Smooth muscle cell (in vitro differentiated cells): ENCODE data around the gene SNRPD2. TPM values are rescaled to one million over a fixed set of nuclear protein-coding genes. Genes with fewer than 3 reads are reported as not detected.

Source experiments
- DNase-seq: peaks from one replicate; lab custom pipeline; 2025; ENCODE audit not compliant: unreplicated experiment; lab: John Stamatoyannopoulos, UW
- H2AFZ ChIP-seq: fragments of 200-600 bp; sonication (generic); 2 replicates; pipeline ENCODE4 v1.6.0; 2016; ENCODE audit warnings: antibody characterized with exemption, low read depth, mild to moderate bottlenecking
- H3F3A ChIP-seq: fragments of 200-600 bp; sonication (generic); 2 replicates; pipeline ENCODE4 v1.6.0; 2017; ENCODE audit warnings: antibody characterized with exemption, low read depth
- H3K27ac ChIP-seq: fragments of 200-600 bp; sonication (generic); 2 replicates; pipeline ENCODE4 v1.5.1; 2016; ENCODE audit warnings: low read depth, mild to moderate bottlenecking
- H3K27me3 ChIP-seq: fragments of 200-600 bp; sonication (generic); 2 replicates; pipeline ENCODE4 v1.6.1; 2016; ENCODE audit warnings: low read depth, mild to moderate bottlenecking
- H3K36me3 ChIP-seq: fragments of 200-600 bp; sonication (generic); 2 replicates; pipeline ENCODE4 v1.5.1; 2016; ENCODE audit warnings: low read depth
- H3K4me1 ChIP-seq: fragments of 200-600 bp; sonication (generic); 2 replicates; pipeline ENCODE4 v1.5.1; 2016; ENCODE audit warnings: low read depth
- H3K4me2 ChIP-seq: fragments of 200-600 bp; sonication (generic); 2 replicates; pipeline ENCODE4 v1.6.0; 2016; ENCODE audit warnings: mild to moderate bottlenecking
- H3K4me3 ChIP-seq: fragments of 200-600 bp; sonication (generic); 2 replicates; pipeline ENCODE4 v1.5.1; 2016; ENCODE audit warnings: mild to moderate bottlenecking
- H3K79me2 ChIP-seq: fragments of 200-600 bp; sonication (generic); 2 replicates; pipeline ENCODE4 v1.6.0; 2016; ENCODE audit warnings: low read depth, mild to moderate bottlenecking
- H3K9ac ChIP-seq: fragments of 200-600 bp; sonication (generic); 2 replicates; pipeline ENCODE4 v1.6.0; 2016; ENCODE audit warnings: low read depth
- H3K9me3 ChIP-seq: fragments of 200-600 bp; sonication (generic); replicated peaks from 2 replicates; pipeline ENCODE4 v1.5.1; 2016; ENCODE audit warnings: low read depth
- H4K20me1 ChIP-seq: fragments of 200-600 bp; sonication (generic); 2 replicates; pipeline ENCODE4 v1.6.0; 2016; ENCODE audit warnings: low read depth
- WGBS: methylation state at CpG from one replicate; pipeline ENCODE4 v1.1.7; 2016; ENCODE audit warnings: low lambda C conversion rate; 5-methylcytosine and 5-hydroxymethylcytosine counted together
- microRNA counts: library from miRNA; unstranded; fragments of <30 nt; microRNA quantifications from one replicate; lab custom pipeline; 2016
- microRNA-seq: library from miRNA; unstranded; fragments of <30 nt; microRNA quantifications from one replicate; pipeline ENCODE4, GENCODE V29; 2016; ENCODE audit warnings: borderline number of aligned reads
- polyA plus RNA-seq: library from polyadenylated mRNA; unstranded; fragments of >200 nt; fragmentation: Nextera tagmentation; extraction: Ambion mirVana; gene quantifications from 2 replicates; pipeline ENCODE4 v1.2.1, GENCODE V29; 2016
- small RNA-seq: library from RNA; depleted of rRNA; stranded (forward); fragments of <200 nt; gene quantifications from one replicate; pipeline ENCODE3, GENCODE V24; 2014
- total RNA-seq: library from RNA; depleted of rRNA; stranded (reverse); fragments of >200 nt; gene quantifications from 2 replicates; pipeline ENCODE4 v1.2.3, GENCODE V29; 2014
- TF ChIP-seq, protein P1 (sequence below): fragments of 200-600 bp; sonication (generic); IDR thresholded peaks from 2 replicates; pipeline ENCODE4 v1.5.1; 2017; ENCODE audit warnings: borderline replicate concordance, mild to moderate bottlenecking, antibody characterized with exemption; ENCODE audit not compliant: insufficient read depth, poor library complexity, severe bottlenecking

Gene SNRPD2
- total and polyA plus RNA-seq, 2 experiments from 2014 or later, result 234 to 690 TPM

DNA sequence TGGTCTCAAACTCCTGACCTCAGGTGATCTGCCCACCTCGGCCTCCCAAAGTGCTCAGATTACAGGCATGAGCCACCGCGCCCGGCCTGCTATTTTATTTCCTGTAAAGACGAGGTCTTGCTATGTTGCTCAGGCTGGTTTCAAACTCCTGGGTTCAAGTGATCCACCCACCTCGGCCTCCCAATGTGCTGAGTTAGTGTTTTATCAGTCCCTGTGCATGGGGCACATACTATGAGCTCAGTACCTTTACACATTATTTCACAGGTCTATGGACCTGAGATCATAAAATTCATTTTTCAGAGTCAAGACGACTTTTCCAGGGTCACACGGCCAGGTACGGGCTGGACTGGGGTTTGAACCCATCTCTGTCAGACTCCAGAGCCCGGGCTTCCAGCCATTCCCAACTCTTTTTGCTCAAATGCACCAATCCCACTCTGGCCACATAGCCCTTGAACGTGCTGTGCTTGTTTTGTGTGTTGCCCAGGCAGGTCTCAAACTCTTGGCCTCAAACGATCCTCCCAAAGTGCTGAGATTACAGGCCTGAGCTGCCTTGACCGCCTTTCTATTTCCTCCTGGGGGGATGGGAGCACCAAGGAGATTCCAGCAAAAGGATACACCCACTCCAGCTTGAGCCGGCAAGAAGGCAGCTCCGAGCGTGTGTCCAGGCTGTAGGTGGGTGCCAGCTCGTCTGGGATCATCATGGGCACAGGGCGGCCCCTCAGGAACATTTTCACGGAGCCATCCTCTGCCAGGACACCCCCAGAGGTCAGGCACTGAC lies 53.7 kb downstream of the SNRPD2 start:
- H3K27ac ChIP-seq, result peak overlapping the region; percentile 16
- H3K79me2 ChIP-seq, result peaks cover 3% of the 10 kb centered on the region
- no peaks in the 10 kb centered on the region for H3K9me3 ChIP-seq
- no peaks in the 10 kb centered on the region for H3K36me3 ChIP-seq
- 46% methylated on average over 19 of the region's 19 CpGs for WGBS
- no peak for DNase-seq
- TF ChIP-seq, protein P1, sequence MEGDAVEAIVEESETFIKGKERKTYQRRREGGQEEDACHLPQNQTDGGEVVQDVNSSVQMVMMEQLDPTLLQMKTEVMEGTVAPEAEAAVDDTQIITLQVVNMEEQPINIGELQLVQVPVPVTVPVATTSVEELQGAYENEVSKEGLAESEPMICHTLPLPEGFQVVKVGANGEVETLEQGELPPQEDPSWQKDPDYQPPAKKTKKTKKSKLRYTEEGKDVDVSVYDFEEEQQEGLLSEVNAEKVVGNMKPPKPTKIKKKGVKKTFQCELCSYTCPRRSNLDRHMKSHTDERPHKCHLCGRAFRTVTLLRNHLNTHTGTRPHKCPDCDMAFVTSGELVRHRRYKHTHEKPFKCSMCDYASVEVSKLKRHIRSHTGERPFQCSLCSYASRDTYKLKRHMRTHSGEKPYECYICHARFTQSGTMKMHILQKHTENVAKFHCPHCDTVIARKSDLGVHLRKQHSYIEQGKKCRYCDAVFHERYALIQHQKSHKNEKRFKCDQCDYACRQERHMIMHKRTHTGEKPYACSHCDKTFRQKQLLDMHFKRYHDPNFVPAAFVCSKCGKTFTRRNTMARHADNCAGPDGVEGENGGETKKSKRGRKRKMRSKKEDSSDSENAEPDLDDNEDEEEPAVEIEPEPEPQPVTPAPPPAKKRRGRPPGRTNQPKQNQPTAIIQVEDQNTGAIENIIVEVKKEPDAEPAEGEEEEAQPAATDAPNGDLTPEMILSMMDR, result no peak
- H3K9ac ChIP-seq, result peak overlapping the region; percentile 32
- H3K4me3 ChIP-seq, result peak overlapping the region; percentile 73
- peak overlapping the region; percentile 89 for H2AFZ ChIP-seq
- peaks cover 12% of the 10 kb centered on the region for H3K4me1 ChIP-seq
- no peaks in the 10 kb centered on the region for H4K20me1 ChIP-seq
- H3F3A ChIP-seq, result peaks cover 32% of the 10 kb centered on the region
- no peaks in the 10 kb centered on the region for H3K27me3 ChIP-seq
- H3K4me2 ChIP-seq, result peak overlapping the region; percentile 95

MicroRNA genes within 50 kb of the gene (microRNA counts, 767-probe panel; counts per million panel counts)
- microRNA hsa-miR-330-3p (lab: Ali Mortazavi, UCI), result 183 counts per million
- 183 counts per million for microRNA hsa-miR-330-5p (lab: Ali Mortazavi, UCI)
- 183 counts per million for microRNA hsa-miR-642a-5p (lab: Ali Mortazavi, UCI)
- microRNA hsa-miR-642b-3p (lab: Ali Mortazavi, UCI), result 183 counts per million

Small RNA genes within 50 kb of the gene (microRNA-seq; reads per million reads assigned to microRNA genes)
- 620 reads per million, percentile 76 among the genes with 10 or more reads in this experiment for gene MIR330
- not detected for gene MIR642A
- not detected for gene MIR642B

Small RNA genes within 50 kb of the gene (small RNA-seq; reads per million reads assigned to genes)
- gene MIR642A, result 0.58 reads per million, percentile 20 among the genes with 10 or more reads in this experiment
- not detected for gene RN7SL836P

Other genes with a start within 250 kb of the SNRPD2 start
- 171 and 186 TPM in 2 replicates for gene FOSB, start 224.0 kb downstream of the SNRPD2 start, total RNA-seq
- gene FOSB, start 224.0 kb downstream of the SNRPD2 start, polyA plus RNA-seq, result 178 and 299 TPM in 2 replicates
- gene RTN2, start 194.9 kb downstream of the SNRPD2 start, total RNA-seq, result 6.3 and 20.5 TPM in 2 replicates
- gene RTN2, start 194.9 kb downstream of the SNRPD2 start, polyA plus RNA-seq, result 24.4 and 28.0 TPM in 2 replicates
- gene PPM1N, start 193.5 kb downstream of the SNRPD2 start, total RNA-seq, result 0.58 TPM in 1 of 2 replicates, not detected in the other
- 0.16 and 1.3 TPM in 2 replicates for gene PPM1N, start 193.5 kb downstream of the SNRPD2 start, polyA plus RNA-seq
- gene VASP, start 184.5 kb downstream of the SNRPD2 start, total RNA-seq, result 75.8 and 83.8 TPM in 2 replicates
- gene VASP, start 184.5 kb downstream of the SNRPD2 start, polyA plus RNA-seq, result 73.6 and 107 TPM in 2 replicates
- 6.2 and 8.8 TPM in 2 replicates for gene OPA3, start 107.2 kb downstream of the SNRPD2 start, total RNA-seq
- 10.3 and 13.3 TPM in 2 replicates for gene OPA3, start 107.2 kb downstream of the SNRPD2 start, polyA plus RNA-seq
- not detected in 2 replicates for gene GPR4, start 89.7 kb downstream of the SNRPD2 start, total RNA-seq
- gene GPR4, start 89.7 kb downstream of the SNRPD2 start, polyA plus RNA-seq, result 0.31 TPM in 1 of 2 replicates, not detected in the other
- gene EML2, start 52.6 kb downstream of the SNRPD2 start, total RNA-seq, result 7.7 and 15.6 TPM in 2 replicates
- gene EML2, start 52.6 kb downstream of the SNRPD2 start, polyA plus RNA-seq, result 19.0 and 20.8 TPM in 2 replicates
- 0.99 and 1.8 TPM in 2 replicates for gene GIPR, start 23.7 kb downstream of the SNRPD2 start, total RNA-seq
- gene GIPR, start 23.7 kb downstream of the SNRPD2 start, polyA plus RNA-seq, result 2.4 and 3.4 TPM in 2 replicates
- gene QPCTL, start 713 bp upstream of the SNRPD2 start, total RNA-seq, result 12.2 and 12.9 TPM in 2 replicates
- gene QPCTL, start 713 bp upstream of the SNRPD2 start, polyA plus RNA-seq, result 10.0 and 13.3 TPM in 2 replicates
- 5.6 and 7.2 TPM in 2 replicates for gene FBXO46, start 38.9 kb upstream of the SNRPD2 start, total RNA-seq
- gene FBXO46, start 38.9 kb upstream of the SNRPD2 start, polyA plus RNA-seq, result 7.9 and 13.1 TPM in 2 replicates
- not detected in 2 replicates for gene MEIOSIN, start 41.5 kb upstream of the SNRPD2 start, total RNA-seq
- 0.12 TPM in 1 of 2 replicates, not detected in the other for gene MEIOSIN, start 41.5 kb upstream of the SNRPD2 start, polyA plus RNA-seq
- gene SIX5, start 77.3 kb upstream of the SNRPD2 start, total RNA-seq, result 10.2 and 15.3 TPM in 2 replicates
- 16.0 and 19.7 TPM in 2 replicates for gene SIX5, start 77.3 kb upstream of the SNRPD2 start, polyA plus RNA-seq
- 19.2 and 23.6 TPM in 2 replicates for gene DMPK, start 90.5 kb upstream of the SNRPD2 start, total RNA-seq
- 32.7 and 47.7 TPM in 2 replicates for gene DMPK, start 90.5 kb upstream of the SNRPD2 start, polyA plus RNA-seq
- 14.9 and 16.1 TPM in 2 replicates for gene DMWD, start 100.9 kb upstream of the SNRPD2 start, total RNA-seq
- gene DMWD, start 100.9 kb upstream of the SNRPD2 start, polyA plus RNA-seq, result 57.6 and 96.4 TPM in 2 replicates
- gene RSPH6A, start 123.4 kb upstream of the SNRPD2 start, total RNA-seq, result 0.22 TPM in 1 of 2 replicates, not detected in the other
- gene RSPH6A, start 123.4 kb upstream of the SNRPD2 start, polyA plus RNA-seq, result 0.15 TPM in 1 of 2 replicates, not detected in the other
- gene SYMPK, start 171.2 kb upstream of the SNRPD2 start, total RNA-seq, result 30.9 and 33.3 TPM in 2 replicates
- gene SYMPK, start 171.2 kb upstream of the SNRPD2 start, polyA plus RNA-seq, result 28.6 and 34.1 TPM in 2 replicates
- 0.13 and 0.76 TPM in 2 replicates for gene FOXA3, start 172.4 kb upstream of the SNRPD2 start, total RNA-seq
- 0.50 and 0.65 TPM in 2 replicates for gene FOXA3, start 172.4 kb upstream of the SNRPD2 start, polyA plus RNA-seq
- 10.4 and 19.0 TPM in 2 replicates for gene IRF2BP1, start 194.2 kb upstream of the SNRPD2 start, total RNA-seq
- gene IRF2BP1, start 194.2 kb upstream of the SNRPD2 start, polyA plus RNA-seq, result 11.2 and 12.9 TPM in 2 replicates
- 1.6 and 3.9 TPM in 2 replicates for gene MYPOP, start 210.7 kb upstream of the SNRPD2 start, total RNA-seq
- gene MYPOP, start 210.7 kb upstream of the SNRPD2 start, polyA plus RNA-seq, result 2.1 and 3.5 TPM in 2 replicates
- not detected in 2 replicates for gene NANOS2, start 222.8 kb upstream of the SNRPD2 start, total RNA-seq
- gene NANOS2, start 222.8 kb upstream of the SNRPD2 start, polyA plus RNA-seq, result not detected in 2 replicates